ENCODE data around the gene ZNF70.

GRCh38 chr22:23722724-23723123, 28.2 kb downstream of the ZNF70 start:
- TF ChIP-seq CTCF (IDR thresholded peaks at IDR 0.05): no peak
- no peak for TF ChIP-seq ATF6 (CRISPR knock-in tag; IDR thresholded peaks at IDR 0.05)
- TF ChIP-seq CREM (CRISPR knock-in tag; IDR thresholded peaks at IDR 0.05): no peak
- TF ChIP-seq SP1 (CRISPR knock-in tag; conservative IDR thresholded peaks at IDR 0.05): no peak
- TF ChIP-seq E2F5 (CRISPR knock-in tag; IDR thresholded peaks at IDR 0.05): no peak
- no peak for TF ChIP-seq CBFB (CRISPR knock-in tag; IDR thresholded peaks at IDR 0.05; ENCODE audit: low read depth)
- TF ChIP-seq GRHL2 (CRISPR knock-in tag; IDR thresholded peaks at IDR 0.05; ENCODE audit: insufficient replicate concordance, severe bottlenecking): no peak
- TF ChIP-seq NFE2L1 (CRISPR knock-in tag; IDR thresholded peaks at IDR 0.05): no peak
- TF ChIP-seq ATF3 (CRISPR knock-in tag; conservative IDR thresholded peaks at IDR 0.05): no peak
